GM21423 (cell line): ENCODE measurements around the gene LILRB5.
"Not testable (repeated sequence)": the region's sequence is repeated elsewhere in the genome, so short reads cannot be mapped to it uniquely, and the experiment has no call there.

Experiments used
- ATAC-seq: cut with Tn5 transposase; IDR thresholded peaks from one replicate; pipeline ENCODE4 v1.9.1; 2021; ENCODE audit warnings: mild to moderate bottlenecking, moderate library complexity; ENCODE audit not compliant: unreplicated experiment

The LILRB5 gene

GRCh38 chr19:54257116-54257480, at the start of gene LILRB5:
Gene LILRB5, minus strand, starts transcription at chr19:54257273. Its CDS starts 80 bp downstream, at chr19:54257193.
- no peak for ATAC-seq

- no peak for ATAC-seq
These were observed 48.1 kb upstream of the LILRB5 start for GRCh38 chr19:54305141-54305540.

GRCh38 chr19:54302257-54302656, 45.2 kb upstream of the LILRB5 start:
- ATAC-seq, result no peak

- ATAC-seq, result no peak
These were observed 42.4 kb upstream of the LILRB5 start for GRCh38 chr19:54299515-54299914.

GRCh38 chr19:54299126-54299498, 42.0 kb upstream of the LILRB5 start:
- no peak for ATAC-seq

- ATAC-seq, result no peak
These were observed 41.5 kb upstream of the LILRB5 start for GRCh38 chr19:54298357-54299125.

- no peak for ATAC-seq
These were observed 40.8 kb upstream of the LILRB5 start for GRCh38 chr19:54297759-54298305.

- no peak for ATAC-seq
These were observed 37.5 kb upstream of the LILRB5 start for GRCh38 chr19:54294539-54294938.

- ATAC-seq, result not testable (repeated sequence)
These were observed 32.1 kb upstream of the LILRB5 start for GRCh38 chr19:54289160-54289559.

- no peak for ATAC-seq
These were observed 30.4 kb upstream of the LILRB5 start for GRCh38 chr19:54287456-54287855.

GRCh38 chr19:54286283-54286682, 29.2 kb upstream of the LILRB5 start:
- ATAC-seq, result not testable (repeated sequence)

- ATAC-seq, result not testable (repeated sequence)
These were observed 28.5 kb upstream of the LILRB5 start for GRCh38 chr19:54285427-54286056.

GRCh38 chr19:54282686-54283470, 25.8 kb upstream of the LILRB5 start:
- ATAC-seq, result no peak

GRCh38 chr19:54281729-54282075, 24.6 kb upstream of the LILRB5 start:
- ATAC-seq, result not testable (repeated sequence)

- no peak for ATAC-seq
These were observed 24.1 kb upstream of the LILRB5 start, which contains the start of gene LILRB2 for GRCh38 chr19:54281007-54281728. Gene LILRB2, minus strand, starts transcription at chr19:54281110. Its CDS starts 614 bp downstream, at chr19:54280496.

- not testable (repeated sequence) for ATAC-seq
These were observed 23.4 kb upstream of the LILRB5 start for GRCh38 chr19:54280441-54280840.

- ATAC-seq, result not testable (repeated sequence)
These were observed 23.0 kb upstream of the LILRB5 start for GRCh38 chr19:54280025-54280424.

GRCh38 chr19:54279406-54279962, 22.4 kb upstream of the LILRB5 start:
- ATAC-seq, result no peak

- ATAC-seq, result not testable (repeated sequence)
These were observed 21.6 kb upstream of the LILRB5 start for GRCh38 chr19:54278571-54279195.

- not testable (repeated sequence) for ATAC-seq
These were observed 21.0 kb upstream of the LILRB5 start for GRCh38 chr19:54278056-54278455.
